Posterior cingulate gyrus (tissue), 11 donors: ENCODE data around the gene ACTBL2.

Experiments
- DNase-seq, 10 donors: peaks; one replicate each; pipeline versions ENCODE4 v3.0.0 to v3.0.0-alpha.2; 2020 to 2021; ENCODE audit warnings: mixed read lengths in 3 of 10
- intact Hi-C: fragments of 100-400 bp; cut with DNase I; formaldehyde crosslinking; loops from one replicate; pipeline ENCODE4 v1.15.1; 2023

The ACTBL2 gene

GRCh38 chr5:57452885-57453284 is 29.7 kb downstream of the ACTBL2 start:
- DNase-seq = no peak
- intact Hi-C loops = no loop called here

DNA sequence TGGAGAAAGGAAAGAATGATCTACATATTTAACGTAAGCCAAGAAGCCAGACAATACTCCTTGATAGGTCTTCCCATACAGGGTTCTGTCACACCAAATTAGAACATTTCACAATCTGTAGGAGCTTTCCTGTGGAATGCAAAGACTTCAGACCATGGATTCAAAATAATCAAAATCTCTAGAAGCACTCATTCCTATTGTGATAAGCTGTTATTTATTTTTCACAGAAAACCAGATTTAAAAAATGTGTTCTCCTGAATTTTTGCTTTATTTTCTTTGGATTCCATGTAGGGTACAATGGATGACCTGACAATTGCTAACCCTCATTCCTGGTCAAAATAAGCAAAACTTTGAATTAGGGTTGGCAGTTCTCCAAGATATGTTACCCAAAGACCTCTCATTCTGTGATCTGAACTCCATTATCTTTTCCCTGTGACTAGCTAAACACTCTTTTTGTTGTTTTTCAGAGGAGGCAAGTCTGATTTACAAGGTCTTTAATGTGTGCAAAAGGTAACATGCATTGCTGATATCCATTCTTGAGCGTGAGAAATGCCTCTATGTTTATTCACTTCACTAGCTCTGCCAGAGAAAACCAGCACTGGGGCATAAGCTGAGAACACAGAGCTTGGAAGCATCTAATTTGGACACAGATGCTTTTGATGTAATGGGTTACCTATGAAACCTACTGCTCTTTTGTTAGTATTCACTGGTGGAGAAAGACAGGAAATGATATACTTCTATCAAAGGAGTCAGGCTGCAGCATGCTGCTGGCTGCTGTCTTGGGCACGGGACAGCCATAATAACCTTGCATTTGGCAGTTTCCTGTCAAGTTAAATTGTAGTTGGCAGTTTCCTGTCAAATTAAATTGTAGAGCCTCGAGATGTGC is 31.4 kb downstream of the ACTBL2 start:
- no peak for DNase-seq
- intact Hi-C loops = no loop called here

GRCh38 chr5:57448751-57449150 is 33.9 kb downstream of the ACTBL2 start:
- intact Hi-C loops = no loop called here
- DNase-seq = no peak

DNA sequence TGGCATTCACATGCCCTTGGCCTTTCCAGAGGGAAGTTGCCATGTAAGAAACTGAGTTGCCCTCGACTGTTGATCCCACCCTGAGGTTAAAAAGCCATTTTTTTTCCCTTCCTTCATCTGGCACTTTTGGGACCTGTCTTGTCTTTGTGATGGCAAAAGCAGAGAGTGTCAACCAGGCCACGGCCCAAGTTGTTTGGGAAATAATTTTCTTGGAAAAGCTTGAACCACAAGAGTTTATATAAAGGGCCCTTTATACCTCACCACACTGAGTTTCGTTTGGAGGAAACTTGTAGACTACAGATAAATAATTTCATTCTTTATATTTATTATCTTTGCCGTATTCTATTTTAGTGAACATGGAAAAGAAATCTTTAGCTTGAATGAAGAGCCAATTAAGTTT is 34.3 kb downstream of the ACTBL2 start:
- intact Hi-C loops = no loop called here
- DNase-seq = no peak

DNA sequence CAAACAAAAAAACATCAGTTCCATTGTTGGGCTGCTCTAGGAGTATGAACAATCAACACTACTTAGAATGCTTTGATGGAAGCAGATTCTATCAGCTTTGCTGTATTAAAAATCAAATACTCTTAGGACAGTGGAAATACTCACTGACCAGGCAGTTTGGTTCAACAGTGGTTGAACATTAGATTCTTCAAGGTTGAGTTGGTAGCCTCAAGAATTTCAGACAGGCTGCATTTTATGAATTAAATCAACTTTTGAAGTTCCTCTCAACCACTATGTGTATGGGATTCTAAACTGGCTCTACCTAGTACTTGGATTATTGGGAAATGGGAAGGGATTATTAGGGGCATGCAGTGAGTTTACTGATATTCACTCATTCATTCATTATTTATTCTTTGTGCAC is 35.0 kb downstream of the ACTBL2 start:
- DNase-seq = no peak
- intact Hi-C loops = no loop called here

- no peak for DNase-seq
- intact Hi-C loops = no loop called here
Observed at GRCh38 chr5:57446966-57447365, 35.6 kb downstream of the ACTBL2 start.

DNA sequence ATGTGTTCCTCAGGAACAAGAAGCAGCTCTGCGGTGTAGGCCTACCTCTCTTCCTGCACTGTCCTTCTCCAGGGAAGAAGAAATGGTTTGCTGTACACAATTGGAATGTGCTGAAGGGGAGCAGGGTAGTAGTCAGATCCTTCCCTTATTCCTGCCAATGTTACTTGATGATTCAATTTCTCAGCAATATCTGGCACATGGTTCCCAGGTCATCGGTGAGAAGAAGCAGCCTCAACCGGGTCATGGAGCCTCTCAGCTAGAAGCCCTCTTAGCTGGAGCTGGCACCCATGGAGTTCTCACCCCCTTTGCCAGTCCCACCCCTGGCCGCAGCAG is 36.9 kb downstream of the ACTBL2 start:
- DNase-seq = no peak
- intact Hi-C loops = no loop called here

- intact Hi-C loops = no loop called here
- no peak for DNase-seq
Observed at GRCh38 chr5:57445006-57445704, 37.5 kb downstream of the ACTBL2 start.

DNA sequence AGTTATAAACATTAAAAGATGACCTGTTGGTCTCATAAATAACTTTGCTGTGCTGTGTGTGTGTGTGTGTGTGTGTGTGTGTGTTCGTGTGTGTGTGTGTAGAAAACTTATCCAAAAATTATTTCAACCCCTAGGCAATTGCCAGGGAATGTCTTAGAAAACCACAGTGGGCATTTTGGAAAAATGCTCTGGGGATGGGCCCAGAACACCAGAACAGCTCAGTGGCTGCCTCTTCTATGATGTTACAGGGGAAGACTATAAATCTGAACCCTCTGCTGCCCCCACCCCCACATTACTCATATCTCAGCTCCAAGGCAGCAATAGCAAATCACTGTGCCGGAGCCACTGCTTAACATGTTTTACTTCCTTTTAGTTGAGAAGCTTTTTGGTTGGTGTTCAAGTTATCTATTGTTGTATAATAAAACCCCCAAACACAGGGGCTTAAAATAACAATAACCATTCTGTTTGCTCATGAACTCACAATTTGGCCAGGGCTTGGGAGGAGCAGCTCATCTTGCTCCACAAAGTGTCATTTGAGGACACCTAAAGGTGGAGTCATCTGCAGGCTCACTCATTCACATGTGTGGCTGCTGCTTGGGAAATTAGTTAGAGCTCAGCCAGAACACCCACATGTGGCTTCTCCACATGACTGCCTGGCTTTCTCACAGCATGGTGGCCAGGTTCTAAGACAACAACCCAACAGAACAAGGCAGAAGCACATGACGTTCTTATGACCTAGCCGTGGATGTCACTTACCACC is 40.4 kb downstream of the ACTBL2 start:
- DNase-seq = no peak
- intact Hi-C loops = no loop called here

GRCh38 chr5:57441557-57441956 is 41.1 kb downstream of the ACTBL2 start:
- intact Hi-C loops = no loop called here
- DNase-seq = no peak

- no peak for DNase-seq
- intact Hi-C loops = no loop called here
Observed at GRCh38 chr5:57439601-57440000, 43.0 kb downstream of the ACTBL2 start.

DNA sequence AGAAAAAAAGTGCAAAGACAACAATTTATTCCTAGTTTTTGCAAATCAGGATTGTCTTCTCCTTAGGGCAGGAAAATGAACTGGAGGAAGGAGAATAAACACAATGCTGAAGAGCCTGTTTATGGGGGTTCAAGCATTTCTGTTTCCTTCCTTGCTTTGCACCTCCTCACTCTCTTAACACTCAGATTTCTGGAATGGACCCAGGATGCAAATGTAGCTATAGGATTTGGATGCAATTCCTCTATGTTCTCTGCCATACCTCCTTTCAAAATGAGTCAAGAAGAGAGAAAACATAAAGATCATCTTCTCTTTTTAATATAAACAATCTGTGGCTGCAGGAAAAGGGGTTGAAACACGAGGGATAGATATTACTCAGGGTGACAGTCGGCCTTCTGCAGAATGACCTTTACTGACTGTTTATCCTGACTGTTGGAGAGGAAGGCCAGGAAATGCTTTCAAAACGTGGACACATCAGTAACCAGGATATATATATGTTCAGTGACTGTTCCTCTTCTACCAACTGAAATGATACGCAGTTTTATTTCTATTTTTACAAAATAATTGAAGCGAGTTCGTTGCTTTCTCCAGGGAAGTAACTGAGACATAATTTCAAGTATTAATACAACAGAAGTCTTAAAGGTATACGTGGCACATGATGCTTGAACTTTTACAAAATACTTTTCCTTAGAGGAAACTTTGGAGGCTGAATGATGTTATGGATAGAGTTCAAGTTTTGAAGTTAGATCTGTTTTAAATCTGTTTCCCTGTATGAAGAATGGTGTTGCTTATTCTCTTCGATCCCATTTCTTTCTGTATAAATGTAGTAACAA is 44.4 kb downstream of the ACTBL2 start:
- no peak for DNase-seq
- intact Hi-C loops = no loop called here

DNA sequence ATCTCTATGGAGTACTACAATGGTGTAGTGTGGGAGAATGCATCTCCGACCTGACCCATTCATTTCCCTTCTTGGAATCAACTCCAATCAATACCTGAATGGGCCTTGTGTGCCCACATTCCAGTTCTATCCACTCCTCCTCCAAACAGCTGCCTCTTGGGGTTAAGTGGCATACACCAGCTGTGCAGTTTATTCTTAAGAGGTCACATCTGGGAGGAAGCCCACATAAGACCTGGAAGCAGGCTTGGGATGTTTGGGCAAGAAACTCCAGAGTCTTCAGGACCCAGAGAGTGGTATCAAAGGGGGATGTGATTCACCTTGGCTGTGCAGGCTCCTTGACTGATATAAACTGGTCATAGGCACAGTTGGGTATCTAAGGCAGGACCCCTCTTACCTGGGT is 46.0 kb downstream of the ACTBL2 start:
- intact Hi-C loops = no loop called here
- DNase-seq = no peak

DNA sequence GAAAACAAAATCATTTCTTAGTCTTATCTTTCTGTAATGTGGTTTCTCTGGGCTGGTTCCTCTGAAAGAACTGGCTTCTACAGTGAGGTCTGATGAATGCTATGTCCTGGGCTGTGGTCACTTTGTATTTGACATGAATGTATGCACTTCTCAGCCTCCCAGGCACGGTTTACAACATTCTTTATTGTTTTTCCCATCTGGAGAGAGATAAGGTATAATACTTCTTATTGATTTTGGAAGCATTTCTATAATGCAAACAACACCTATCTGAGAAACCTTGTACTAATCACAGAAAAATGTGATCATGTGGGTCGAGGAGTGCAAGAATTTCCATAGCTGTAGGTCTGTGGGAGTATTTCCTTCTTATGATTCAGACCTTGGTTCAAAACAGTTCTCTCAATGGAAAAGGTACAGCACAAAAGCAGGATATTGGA is 46.9 kb downstream of the ACTBL2 start:
- DNase-seq = no peak

DNA sequence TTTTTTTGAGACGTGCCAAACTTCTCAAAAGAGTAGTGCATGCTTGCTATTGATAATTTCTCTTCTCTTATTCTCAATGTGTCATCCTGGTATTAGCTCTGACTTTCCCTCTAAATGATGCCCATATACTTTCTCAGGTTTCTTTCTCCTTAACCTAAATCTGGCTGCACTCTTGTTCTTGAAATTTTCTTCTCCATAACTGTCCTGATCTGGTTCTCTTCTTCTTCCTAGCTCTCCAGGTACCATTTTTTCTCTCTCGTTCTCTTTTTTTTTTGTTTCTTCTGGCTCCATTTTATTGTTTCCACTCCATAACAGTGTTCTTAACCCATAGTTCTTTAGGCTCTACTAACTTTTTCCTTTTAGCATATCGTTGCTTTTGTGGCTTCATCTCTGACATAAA is 47.9 kb downstream of the ACTBL2 start:
- intact Hi-C loops = no loop called here
- DNase-seq = no peak

More for the DNA sequence above, 46.9 kb downstream of the ACTBL2 start:
- intact Hi-C loops = no loop called here

DNA sequence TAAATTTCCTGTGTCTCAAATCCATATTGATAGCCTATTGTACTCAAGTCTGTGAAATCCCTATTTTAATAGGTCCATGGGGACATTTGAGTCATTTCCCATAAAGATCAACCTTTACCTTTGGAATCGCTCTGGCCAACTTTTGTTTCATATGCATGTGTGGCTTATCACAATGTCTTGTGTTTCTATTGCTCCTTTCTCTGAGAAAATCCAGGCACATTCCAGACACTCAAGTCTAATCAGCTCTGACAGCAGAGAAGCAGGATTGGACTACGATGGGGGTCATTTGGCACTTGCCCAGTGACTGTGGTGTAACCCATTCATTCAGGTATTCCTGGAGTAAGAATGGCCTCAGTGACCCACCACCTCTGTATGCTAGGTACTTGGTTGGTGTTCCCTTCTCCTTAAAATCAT is 48.4 kb downstream of the ACTBL2 start:
- DNase-seq = no peak
- intact Hi-C loops = no loop called here

- no peak for DNase-seq
- intact Hi-C loops = no loop called here
Observed at GRCh38 chr5:57432876-57433275, 49.7 kb downstream of the ACTBL2 start.

DNA sequence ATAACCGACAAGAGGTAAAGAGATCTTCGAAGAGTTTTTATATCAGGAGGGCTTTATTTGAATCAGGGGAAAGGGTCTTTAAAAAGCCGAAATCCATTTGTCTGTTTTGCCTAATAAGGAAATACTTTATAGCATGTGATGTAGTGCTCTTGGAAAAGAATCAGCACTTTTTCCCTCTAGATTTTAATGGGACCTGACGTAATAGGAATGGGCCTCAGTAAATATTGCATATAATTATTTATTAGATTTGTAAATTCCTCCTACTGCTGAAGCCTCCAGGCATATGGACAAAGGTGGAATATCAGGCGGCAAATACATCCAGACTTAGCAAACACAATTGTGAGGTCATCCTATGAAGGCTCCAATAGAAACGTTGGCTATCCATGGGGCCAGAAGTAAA is 50.9 kb downstream of the ACTBL2 start:
- intact Hi-C loops = no loop called here
- DNase-seq = no peak
